IPS-NIHi7 (cell line): ENCODE measurements around the gene NASP.
A peak's percentile ranks its signal among the peaks of the same experiment; 100 is the strongest.

Experiments used
- DNase-seq: peaks from one replicate; pipeline ENCODE4 v3.0.0; 2012; ENCODE audit warnings: mixed read lengths; ENCODE audit errors: extremely low spot score

NASP gene, protein sequence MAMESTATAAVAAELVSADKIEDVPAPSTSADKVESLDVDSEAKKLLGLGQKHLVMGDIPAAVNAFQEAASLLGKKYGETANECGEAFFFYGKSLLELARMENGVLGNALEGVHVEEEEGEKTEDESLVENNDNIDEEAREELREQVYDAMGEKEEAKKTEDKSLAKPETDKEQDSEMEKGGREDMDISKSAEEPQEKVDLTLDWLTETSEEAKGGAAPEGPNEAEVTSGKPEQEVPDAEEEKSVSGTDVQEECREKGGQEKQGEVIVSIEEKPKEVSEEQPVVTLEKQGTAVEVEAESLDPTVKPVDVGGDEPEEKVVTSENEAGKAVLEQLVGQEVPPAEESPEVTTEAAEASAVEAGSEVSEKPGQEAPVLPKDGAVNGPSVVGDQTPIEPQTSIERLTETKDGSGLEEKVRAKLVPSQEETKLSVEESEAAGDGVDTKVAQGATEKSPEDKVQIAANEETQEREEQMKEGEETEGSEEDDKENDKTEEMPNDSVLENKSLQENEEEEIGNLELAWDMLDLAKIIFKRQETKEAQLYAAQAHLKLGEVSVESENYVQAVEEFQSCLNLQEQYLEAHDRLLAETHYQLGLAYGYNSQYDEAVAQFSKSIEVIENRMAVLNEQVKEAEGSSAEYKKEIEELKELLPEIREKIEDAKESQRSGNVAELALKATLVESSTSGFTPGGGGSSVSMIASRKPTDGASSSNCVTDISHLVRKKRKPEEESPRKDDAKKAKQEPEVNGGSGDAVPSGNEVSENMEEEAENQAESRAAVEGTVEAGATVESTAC

DNA sequence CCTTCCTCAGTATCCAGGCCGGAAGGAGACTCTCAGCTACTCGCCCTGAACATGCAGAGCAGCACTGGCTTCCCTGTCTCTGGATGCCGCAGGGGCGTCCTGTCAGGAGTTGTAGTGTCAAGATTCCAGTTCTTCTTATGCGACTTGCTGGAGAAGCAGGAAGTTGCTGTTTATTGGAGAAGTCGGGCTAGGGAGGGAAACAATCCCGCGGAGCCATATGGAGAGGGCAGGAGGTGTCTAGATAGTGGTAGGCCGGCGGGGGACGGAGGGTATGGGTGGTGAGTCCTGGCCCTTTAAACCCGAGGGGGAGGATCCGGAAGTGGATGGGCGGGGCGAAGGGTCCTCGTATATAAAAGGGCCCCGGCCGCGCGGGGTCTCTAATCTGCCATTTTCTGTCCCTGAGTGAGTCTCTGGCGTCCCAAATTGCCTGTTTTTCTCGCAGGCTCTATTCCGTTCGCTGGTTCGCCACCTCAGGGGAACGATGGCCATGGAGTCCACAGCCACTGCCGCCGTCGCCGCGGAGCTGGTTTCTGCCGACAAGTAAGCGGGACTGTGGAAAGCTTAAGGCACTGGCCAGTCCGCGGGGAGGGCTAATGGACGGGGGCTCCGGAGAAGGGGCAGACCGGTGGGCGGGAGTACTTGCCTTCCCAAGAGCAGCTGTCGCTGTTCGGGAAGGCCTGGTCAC is at the start of gene NASP:
TSS of gene NASP (plus strand) at position 376 of the 685 bp plus-strand sequence. CDS start at position 482, 106 bp downstream.
- DNase-seq, result peak; percentile 90

GRCh38 chr1:45535988-45536766 is 47.7 kb upstream of the NASP start:
- DNase-seq, result no peak

DNA sequence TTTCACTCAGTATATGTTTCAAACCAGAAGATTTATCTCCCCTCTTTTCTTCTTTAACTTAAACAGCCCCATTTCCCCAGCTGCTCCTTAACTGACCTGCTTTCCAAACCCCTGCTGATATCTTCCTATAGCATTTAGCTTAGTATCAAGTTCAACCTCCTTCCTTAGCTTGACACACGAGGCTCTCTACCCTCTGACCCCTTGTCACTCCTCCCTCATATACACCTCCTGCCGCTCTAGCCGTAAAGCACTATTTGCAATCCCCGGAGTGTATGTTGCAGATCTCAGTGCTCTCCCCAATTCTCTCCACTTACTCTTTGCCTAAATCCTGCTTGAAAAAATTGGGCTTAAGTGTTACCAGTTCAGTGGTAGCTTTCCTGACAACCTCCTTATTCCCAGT is 47.0 kb upstream of the NASP start:
- no peak for DNase-seq

DNA sequence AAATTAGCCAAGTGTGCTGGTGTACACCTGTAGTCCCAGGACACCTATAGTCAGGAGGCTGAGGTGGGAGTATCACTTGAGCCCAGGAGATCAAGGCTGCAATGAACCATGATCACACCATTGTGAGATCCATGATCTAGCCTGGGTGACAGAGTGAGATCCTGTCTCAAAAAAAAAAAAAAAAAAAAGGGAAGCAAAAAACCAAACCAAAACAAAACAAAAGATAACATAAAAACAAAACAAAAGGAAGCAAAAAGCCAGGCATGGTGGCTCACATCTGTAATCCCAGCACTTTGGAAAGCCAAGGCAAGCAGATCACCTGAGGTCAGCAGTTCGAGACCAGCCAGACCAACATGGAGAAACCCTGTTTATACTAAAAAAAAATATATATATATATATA is 42.6 kb upstream of the NASP start:
- no peak for DNase-seq

DNA sequence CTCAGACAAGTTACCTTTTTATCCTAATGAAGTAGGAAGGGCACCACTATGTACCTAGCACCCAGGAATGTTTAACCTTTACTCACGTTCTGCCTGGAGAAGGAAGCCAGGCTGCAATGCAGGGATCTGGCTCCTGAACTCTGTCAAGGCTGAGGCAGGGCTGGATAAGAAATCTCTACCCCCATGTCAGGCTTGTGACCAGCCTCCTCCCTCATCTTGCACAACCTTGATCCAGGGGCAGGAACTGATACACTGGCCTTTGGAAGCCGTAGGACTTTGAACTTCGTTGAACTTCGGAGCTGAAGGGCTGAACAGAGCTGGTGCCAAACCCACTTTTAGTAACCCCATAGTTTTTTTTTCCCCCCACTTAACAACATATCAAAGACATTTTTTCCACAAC is 41.2 kb upstream of the NASP start:
- no peak for DNase-seq

DNA sequence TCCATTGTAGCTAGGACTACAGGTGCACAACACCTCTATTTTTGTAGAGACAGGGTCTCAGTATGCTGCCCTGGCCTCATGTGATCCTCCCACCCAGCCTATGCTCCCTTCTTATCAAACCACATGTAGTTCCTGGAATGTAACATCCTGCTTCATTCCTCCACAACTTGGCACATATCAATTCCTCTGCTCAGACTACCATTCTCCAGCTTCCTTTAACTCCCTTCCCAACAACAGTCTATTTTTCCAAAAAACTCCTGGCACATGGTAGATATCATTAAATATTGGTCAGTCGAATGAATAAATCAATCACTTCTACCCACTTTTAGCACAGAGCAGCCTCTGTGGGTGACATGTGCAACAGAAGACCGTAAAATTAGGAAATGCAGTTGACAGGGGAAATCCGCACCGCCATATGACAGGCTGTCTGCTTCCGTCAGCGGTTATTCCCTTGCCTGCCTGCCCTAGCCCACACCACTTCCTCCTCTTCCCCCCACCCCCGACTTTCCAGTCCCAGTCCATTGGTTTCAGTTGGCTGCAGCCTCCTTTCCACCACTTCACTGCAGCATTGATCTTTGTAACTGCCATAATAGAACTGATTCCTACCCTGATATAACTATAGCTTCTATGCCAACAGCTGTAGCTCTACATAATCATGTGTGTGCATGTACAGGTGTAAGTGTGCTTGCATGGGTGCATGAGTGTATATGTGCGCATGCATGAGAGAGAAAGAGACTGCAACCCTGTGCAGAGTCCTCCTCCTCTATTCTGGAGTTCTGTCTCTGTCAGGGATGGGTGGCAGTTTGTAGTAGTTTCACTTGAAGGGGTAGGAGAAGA is 40.0 kb upstream of the NASP start:
- DNase-seq, result no peak

DNA sequence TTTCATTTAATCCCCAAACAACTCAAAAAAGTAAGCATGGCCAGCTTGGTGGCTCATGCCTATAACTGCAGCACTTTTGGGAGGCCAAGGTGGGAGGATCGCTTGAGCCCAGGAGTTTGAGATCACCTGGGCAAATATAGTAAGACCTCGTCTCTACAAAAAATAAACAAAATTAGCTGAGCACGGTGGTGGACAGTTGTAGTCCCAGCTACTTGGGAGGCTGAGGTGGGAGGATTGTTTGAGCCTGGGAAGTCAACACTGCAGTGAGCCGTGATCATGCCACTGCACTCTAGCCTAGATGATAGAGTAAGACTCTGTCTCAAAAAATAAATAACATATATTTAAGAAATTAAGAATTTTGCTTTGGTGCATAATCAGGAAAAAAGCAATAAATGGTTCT is 39.3 kb upstream of the NASP start:
- DNase-seq, result no peak

GRCh38 chr1:45545019-45545493 is 38.8 kb upstream of the NASP start:
- DNase-seq, result no peak

GRCh38 chr1:45545553-45546310 is 38.1 kb upstream of the NASP start:
- DNase-seq, result no peak

GRCh38 chr1:45550401-45551351 is 33.2 kb upstream of the NASP start, which contains the start of gene AKR1A1:
AKR1A1 (plus strand) TSS chr1:45550826; CDS start chr1:45561795, 10,969 bp downstream.
- peak; percentile 93 for DNase-seq

GRCh38 chr1:45551684-45552083 is 32.2 kb upstream of the NASP start:
- no peak for DNase-seq

DNA sequence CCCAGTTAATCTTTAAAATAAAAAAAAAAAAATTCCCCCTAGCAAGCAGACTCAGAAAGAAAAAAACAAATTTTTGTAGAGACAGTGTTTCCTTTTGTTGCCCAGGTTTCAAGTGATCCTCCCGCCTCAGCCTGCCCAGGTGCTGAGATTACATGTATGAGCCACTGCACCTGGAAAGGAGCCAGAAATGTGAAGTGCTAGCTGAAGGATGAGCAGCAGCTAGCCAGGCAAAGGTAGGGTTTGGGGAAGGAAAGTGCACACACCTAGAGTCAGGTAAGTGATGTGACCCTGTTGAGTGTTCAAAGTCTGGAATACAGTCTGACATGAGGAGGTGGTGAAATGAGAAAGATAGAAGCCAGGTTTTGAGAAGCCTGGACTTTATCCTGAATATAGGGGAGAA is 31.5 kb upstream of the NASP start:
- no peak for DNase-seq

DNA sequence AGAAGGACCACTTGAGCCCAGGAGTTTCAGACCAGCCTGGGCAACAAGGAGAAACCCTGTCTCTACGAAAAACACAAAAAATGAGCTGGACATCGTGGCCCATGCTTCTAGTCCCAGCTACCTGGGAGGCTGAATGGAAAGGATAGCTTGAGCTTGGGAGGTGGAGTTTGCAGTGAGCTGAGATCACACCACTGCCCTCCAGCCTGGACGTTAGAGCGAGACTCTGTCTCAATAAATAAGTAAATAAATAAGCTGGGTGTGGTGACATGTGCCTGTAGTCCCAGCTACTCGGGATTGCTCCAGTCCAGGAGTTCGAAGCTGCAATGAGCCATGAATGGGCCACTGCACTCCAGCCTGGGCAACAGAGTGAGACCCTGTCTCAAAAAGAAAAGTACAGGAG is 29.6 kb upstream of the NASP start:
- no peak for DNase-seq

- DNase-seq, result no peak
These were observed 26.4 kb upstream of the NASP start for GRCh38 chr1:45557422-45557944.

DNA sequence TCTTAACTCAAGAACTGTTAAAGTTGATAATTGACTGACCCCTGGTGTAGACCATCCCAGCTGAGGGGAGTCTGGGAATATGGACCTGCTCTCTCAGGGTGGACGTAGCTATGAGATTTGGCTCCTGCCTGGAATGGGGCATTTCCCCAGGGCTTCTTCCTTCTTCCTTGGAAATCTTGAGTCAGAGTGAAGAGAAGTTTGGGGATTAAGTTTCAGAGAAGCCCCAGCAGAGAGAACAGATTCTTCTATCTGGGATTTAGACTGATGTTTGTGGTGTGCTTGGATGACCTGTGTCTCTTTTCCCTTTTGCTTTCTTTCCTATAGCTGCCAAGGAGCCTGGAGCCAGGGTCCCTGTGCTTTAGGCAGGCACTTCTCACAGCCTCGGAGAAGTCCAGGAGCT is 20.0 kb upstream of the NASP start:
- no peak for DNase-seq

GRCh38 chr1:45566722-45567121 is 17.1 kb upstream of the NASP start:
- DNase-seq, result no peak

GRCh38 chr1:45567911-45568310 is 15.9 kb upstream of the NASP start:
- no peak for DNase-seq

- no peak for DNase-seq
These were observed 15.4 kb upstream of the NASP start for GRCh38 chr1:45568421-45568820.
